GM21515 (cell line): Measurements from ENCODE around the gene IL1RAP.

Experiments used
- ATAC-seq: cut with Tn5 transposase; IDR thresholded peaks from one replicate; pipeline ENCODE4 v1.9.1; 2021; ENCODE audit not compliant: unreplicated experiment

Gene IL1RAP

DNA sequence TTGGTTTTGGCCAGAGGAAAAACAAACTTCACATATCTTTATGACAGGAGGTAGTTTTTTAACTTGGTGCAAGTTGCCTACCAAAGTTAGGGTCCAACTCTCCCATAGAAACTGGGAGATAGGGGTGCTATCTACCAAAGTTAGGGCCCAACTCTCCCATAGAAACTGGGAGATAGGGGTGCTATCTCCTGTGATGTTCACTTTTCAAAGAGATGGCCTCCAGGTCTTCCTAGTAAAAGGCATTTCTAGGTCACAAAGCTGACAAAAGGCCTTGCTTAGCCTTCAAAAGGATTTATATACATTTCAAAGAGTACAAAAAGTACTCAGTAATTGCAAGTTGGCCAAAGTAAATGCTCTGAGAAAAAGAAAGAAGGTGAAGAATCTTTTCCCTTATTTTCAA is 27.1 kb downstream of the IL1RAP start:
- ATAC-seq = no peak

- no peak for ATAC-seq
Observed at GRCh38 chr3:190541560-190541959, 27.7 kb downstream of the IL1RAP start.

- ATAC-seq = no peak
Observed at GRCh38 chr3:190542846-190543245, 29.0 kb downstream of the IL1RAP start.

DNA sequence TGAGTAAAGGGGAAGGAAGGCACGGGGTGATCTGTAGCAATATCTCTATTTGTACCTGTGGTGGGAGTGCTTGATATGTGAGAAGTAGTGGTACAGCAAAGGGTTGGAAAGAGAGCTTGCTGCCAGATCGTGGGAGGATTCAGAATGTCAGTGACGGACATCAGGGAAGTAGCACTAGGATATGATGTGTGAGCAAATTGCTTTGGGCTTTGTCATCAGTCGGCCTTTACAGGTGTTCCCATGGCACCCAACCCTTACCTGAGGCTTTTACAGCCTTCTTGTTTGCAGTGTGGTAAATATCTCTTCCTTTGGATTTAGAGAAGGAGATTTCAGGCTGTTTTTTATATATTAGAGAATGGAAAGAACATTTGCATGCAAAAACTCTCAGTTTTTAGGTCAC is 29.8 kb downstream of the IL1RAP start:
- ATAC-seq = no peak

DNA sequence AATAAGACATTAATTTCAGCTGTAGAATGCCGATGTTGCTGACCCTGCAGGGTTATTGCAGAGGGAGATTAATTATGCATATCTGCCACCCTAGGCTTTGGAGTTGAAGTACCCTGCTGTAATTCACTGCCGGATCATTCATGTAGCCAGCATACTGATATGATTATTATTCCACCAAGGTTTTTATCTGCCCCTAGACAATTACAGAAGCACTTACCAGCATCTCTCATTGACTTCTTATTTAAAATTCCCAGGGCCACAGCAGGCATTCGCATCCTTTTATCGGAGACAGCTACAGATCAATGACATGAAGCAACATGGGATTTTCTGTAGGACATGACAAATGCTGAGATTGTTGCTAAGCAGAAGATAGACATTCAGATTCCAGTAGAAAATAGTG is 31.3 kb downstream of the IL1RAP start:
- ATAC-seq = no peak

GRCh38 chr3:190546881-190547510 is 33.1 kb downstream of the IL1RAP start:
- ATAC-seq = no peak

DNA sequence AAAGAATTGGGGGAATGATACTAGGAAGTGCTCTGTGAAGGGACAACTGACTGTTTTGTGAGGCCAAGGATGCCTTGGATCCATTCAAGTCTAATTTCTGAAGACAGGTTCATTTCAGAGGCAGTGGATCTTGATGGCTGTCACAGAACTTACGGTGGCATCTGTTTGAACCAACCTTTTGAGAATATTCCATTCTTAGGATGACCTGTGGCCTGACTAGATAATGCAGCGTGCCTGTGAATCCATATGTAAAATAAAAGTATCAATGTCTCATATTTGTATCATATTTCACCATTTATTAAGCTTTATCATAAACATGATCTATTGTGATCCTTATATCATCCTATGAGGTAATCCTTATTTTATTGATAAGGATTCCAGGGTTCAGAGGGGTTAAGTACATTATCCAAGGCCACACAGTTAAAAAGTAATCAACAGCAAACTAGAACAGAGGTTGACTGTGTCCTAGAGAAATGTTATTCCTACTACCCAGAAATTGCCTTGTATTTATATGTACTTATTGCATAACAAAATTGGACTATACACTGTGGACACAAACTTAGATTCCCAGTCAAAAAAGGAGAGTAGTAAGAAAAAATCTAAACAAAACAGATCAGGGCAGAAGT is 34.3 kb downstream of the IL1RAP start:
- ATAC-seq = no peak

GRCh38 chr3:190552021-190552420 is 38.1 kb downstream of the IL1RAP start:
- no peak for ATAC-seq

DNA sequence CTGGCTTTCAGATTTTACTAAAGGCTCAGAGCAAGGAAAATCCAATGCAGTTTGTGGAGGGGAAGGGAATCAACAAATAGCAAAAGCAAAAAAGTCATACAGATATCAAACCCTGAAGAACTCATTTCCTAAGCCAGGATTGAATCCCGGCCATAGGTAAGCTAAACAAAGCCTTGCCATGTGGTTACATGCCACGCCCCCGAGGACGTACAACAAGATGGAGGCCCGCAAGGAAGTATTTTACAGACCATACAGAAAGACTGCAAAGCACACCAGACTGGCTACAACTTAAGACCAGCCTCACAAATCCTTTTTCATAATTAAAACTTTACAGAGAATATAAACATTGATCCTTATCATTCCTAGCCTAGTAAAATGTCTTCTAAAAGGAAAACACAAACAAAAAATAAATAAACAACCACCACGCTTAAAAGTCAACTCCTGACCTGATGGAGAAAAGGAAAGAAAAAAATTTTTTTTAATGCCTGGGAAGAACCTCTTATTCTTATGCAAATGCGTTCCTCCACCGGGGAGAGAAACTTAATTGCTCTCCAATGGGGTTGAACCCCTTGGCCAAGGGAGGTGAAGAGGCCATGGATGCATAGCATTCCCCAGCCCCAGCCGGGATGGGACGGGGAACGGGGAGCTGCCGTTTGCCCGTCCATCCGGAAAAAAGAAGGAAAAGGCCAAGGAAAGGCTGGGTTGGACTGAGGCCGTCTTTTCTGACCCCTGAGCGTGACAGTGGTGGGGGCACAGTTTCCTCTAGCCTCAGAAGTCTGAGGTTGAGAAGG is 39.3 kb downstream of the IL1RAP start:
- ATAC-seq = no peak

DNA sequence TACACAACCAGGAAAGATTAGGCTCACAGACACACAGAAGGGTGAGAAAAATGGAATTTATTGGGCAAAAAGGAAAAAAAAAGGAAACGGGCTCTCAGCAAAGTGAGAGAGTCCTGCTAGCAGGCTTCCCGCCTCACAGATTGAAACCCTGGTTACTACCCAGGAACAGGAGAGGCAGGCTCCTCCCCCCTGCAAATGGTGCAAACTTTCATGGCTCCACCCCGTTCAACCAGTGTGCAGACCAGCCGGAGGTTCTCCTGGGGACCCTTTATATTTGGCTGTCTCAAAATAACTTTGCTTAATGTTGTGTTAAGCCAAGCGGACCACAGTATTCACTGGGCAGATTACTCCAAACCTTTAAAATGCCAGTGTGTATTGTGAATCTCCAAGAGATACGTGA is 40.3 kb downstream of the IL1RAP start:
- no peak for ATAC-seq

GRCh38 chr3:190556351-190556750 is 42.5 kb downstream of the IL1RAP start:
- no peak for ATAC-seq

GRCh38 chr3:190557296-190557695 is 43.4 kb downstream of the IL1RAP start:
- no peak for ATAC-seq

DNA sequence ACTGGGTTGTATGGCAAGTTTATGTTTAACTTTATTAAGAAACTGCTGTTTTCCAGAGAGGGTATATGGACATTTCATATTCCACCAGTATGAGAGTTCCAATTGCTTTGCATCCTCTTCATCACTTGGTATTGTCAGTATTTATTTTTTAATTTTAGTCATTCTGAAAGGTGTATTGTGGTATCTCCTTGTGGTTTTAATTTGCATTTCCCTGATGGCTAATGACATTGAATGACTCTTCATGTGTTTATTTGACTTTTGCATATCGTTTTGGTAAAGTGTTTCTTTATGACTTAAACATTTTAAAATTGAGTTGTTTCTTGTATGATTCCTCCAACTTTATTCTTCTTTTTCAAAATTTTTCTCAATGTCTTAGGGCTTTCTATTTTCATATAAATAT is 44.4 kb downstream of the IL1RAP start:
- no peak for ATAC-seq

GRCh38 chr3:190558796-190559195 is 44.9 kb downstream of the IL1RAP start:
- ATAC-seq = no peak

- no peak for ATAC-seq
Observed at GRCh38 chr3:190560013-190560895, 46.4 kb downstream of the IL1RAP start.

DNA sequence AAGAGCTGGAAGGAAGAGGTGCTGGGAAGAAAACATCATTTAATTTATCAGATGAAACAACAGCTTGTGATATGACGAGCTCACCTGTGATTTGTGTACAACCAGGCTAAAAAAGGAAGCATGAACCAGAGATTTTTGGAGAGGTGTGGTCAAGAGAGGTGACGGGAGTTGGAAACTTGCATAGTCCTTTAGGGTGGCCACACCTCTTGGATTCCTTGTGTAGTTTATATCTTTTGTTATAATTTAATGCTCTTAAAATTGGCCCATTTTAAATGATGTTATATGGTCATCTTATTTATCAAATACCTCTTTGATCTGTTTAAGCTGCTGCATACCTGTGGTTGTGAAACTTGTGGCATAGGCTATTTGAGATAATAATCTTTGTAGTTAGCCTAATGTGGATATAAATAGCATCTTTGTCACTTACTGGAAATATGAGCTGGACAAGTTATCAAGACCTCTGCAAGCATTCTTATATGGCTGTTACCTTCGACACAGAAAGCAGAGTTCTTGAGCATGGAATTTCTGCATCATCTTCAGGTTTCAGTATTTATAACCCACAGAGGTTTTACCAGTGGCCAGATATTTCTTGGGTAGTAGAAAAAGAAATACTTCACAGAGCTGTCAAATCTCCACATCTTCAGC is 49.1 kb downstream of the IL1RAP start:
- no peak for ATAC-seq

DNA sequence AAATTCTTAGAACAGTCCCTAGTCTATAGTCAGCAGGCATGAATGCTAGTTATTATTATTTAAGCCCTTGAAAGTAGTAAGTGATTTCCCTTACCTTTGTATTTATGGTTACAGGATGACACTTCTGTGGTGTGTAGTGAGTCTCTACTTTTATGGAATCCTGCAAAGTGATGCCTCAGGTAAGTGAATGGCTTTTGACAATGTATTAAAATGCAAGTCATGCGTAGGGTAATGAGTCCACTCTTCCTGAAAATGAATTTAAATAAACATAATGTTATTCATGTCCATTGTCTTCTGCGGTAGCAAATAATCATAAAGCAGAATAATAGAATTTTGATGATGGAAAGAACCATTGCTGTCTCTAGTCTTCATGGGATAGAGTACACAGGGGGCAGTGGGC is 50.3 kb downstream of the IL1RAP start:
- ATAC-seq = no peak

GRCh38 chr3:190566043-190566933 is 52.4 kb downstream of the IL1RAP start:
- ATAC-seq = no peak

- ATAC-seq = no peak
Observed at GRCh38 chr3:190568036-190568435, 54.2 kb downstream of the IL1RAP start.

DNA sequence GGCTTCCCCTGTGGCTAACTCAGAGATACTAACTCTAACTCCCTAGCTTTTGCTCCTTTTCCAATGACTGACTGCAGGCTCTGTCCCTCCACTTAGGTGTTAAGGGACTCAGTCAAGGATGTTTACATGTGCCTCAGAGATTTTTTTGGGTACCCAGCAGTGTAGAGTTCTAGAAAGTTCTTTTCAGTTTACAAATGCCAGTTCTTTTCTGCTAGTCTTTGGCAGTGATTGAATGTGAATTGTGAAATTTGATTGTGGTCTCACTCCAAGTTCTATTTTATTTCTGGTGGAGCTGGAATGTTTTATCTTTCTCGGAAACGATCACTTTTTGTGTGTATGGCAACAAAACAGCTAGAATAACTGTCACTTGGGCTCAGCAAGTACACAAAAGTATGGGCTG is 60.6 kb downstream of the IL1RAP start:
- no peak for ATAC-seq
